HL-60 (cell line): Measurements from ENCODE around the gene GGA2.

ENCODE experiments used
- DNase-seq, 2 experiments: peaks; one replicate each; pipeline ENCODE4 v3.0.0-alpha.2; 2010 to 2020; ENCODE audit warnings: low read depth in 1 of 2, low spot score in 1 of 2
- H3K27ac ChIP-seq: fragments of 250-450 bp; sonication (Bioruptor Pico); replicated peaks from 2 replicates; pipeline ENCODE4 v1.5.1; 2020; ENCODE audit warnings: mild to moderate bottlenecking, moderate library complexity
- H3K27me3 ChIP-seq: fragments of 250-450 bp; sonication (Bioruptor Pico); 2 replicates; pipeline ENCODE4 v1.5.1; 2021; ENCODE audit warnings: mild to moderate bottlenecking, moderate library complexity; ENCODE audit not compliant: insufficient read depth, poor library complexity, severe bottlenecking
- H3K4me3 ChIP-seq: replicated peaks from 2 replicates; pipeline ENCODE4 v1.5.1; 2011; ENCODE audit warnings: mild to moderate bottlenecking, control low read depth, low read length; ENCODE audit not compliant: insufficient read depth
- CTCF ChIP-seq: IDR thresholded peaks from one replicate; pipeline ENCODE4 v1.5.1; 2011; ENCODE audit warnings: low read length, control low read depth, inconsistent platforms; ENCODE audit not compliant: insufficient read depth
- GABPA ChIP-seq: IDR thresholded peaks from 2 replicates; pipeline ENCODE4 v1.6.1; 2012; ENCODE audit warnings: low read depth
- POLR2AphosphoS5 ChIP-seq: IDR thresholded peaks from 2 replicates; pipeline ENCODE4 v1.6.1; 2012; ENCODE audit warnings: low read depth
- REST ChIP-seq: IDR thresholded peaks from 2 replicates; pipeline ENCODE4 v1.6.1; 2012; ENCODE audit warnings: low read depth; ENCODE audit not compliant: insufficient replicate concordance
- SPI1 ChIP-seq: IDR thresholded peaks from 2 replicates; pipeline ENCODE4 v1.6.1; 2012; ENCODE audit warnings: low read depth, mild to moderate bottlenecking, borderline replicate concordance

GGA2 gene

GRCh38 chr16:23469814-23470213 lies 40.5 kb downstream of the GGA2 start:
- no peak overlapping the region for H3K4me3 ChIP-seq
- no peak for TF ChIP-seq CTCF
- TF ChIP-seq POLR2AphosphoS5 = no peak
- no peak for TF ChIP-seq GABPA
- TF ChIP-seq SPI1 = no peak
- no peak for TF ChIP-seq REST
- H3K27me3 ChIP-seq = no peaks in the 10 kb centered on the region
- H3K27ac ChIP-seq = no peak overlapping the region
- DNase-seq = no peak

- Histone ChIP-seq H3K4me3 (no peak overlapping the region), H3K27ac (no peak overlapping the region), H3K27me3 (no peaks in the 10 kb centered on the region)
- DNase-seq = no peak
- TF ChIP-seq REST (no peak), SPI1 (no peak), GABPA (no peak), CTCF (no peak), POLR2AphosphoS5 (no peak)
Observed at GRCh38 chr16:23466162-23466885, 44.0 kb downstream of the GGA2 start.

- DNase-seq = no peak
- no peak overlapping the region for H3K27ac ChIP-seq
- H3K27me3 ChIP-seq = no peaks in the 10 kb centered on the region
- no peak overlapping the region for H3K4me3 ChIP-seq
- TF ChIP-seq GABPA = no peak
- TF ChIP-seq SPI1 = no peak
- no peak for TF ChIP-seq REST
- TF ChIP-seq POLR2AphosphoS5 = no peak
- no peak for TF ChIP-seq CTCF
Observed at GRCh38 chr16:23465179-23465578, 45.1 kb downstream of the GGA2 start.
